Naive thymus-derived CD8-positive, alpha-beta T cell (primary cell): ENCODE data around the gene MYH6. TPM values are rescaled to one million over a fixed set of nuclear protein-coding genes. Genes with fewer than 3 reads are reported as not detected.
A peak's percentile ranks its signal among the peaks of the same experiment; 100 is the strongest.

Source experiments
- ATAC-seq, 2 donors: fragments of 150-1000 bp; cut with Tn5 transposase in 1 of 2; sonication (Bioruptor Pico), chemical (Tn5 transposase) in 1 of 2; 1 replicate in 1 of 2; 2 replicates in 1 of 2; pipeline ENCODE4 v1.10.0; 2021; ENCODE audit warnings: mild to moderate bottlenecking in 2 of 2, moderate library complexity in 2 of 2
- POLR2A ChIA-PET: fragments of 350-600 bp; sonication (Branson Sonifier 250); formaldehyde crosslinking; loops from one replicate; lab custom pipeline; 2021; ENCODE audit warnings: antibody characterized with exemption; lab: Charles Lee
- DNase-seq, 10 donors: peaks; one replicate each; pipeline versions ENCODE4 v3.0.0 to v3.0.0-alpha.2; 2020 to 2022
- H3K27ac Mint-ChIP-seq, 10 donors: one replicate each; pipeline ENCODE4 v1.8.0; 2020 to 2022; ENCODE audit warnings: mild to moderate bottlenecking in 10 of 10, mixed read lengths in 10 of 10, moderate library complexity in 4 of 10, inconsistent platforms in 1 of 10
- H3K27me3 Mint-ChIP-seq, 5 donors: one replicate each; pipeline ENCODE4 v1.8.0; 2021 to 2022; ENCODE audit warnings: mixed read lengths in 5 of 5
- H3K36me3 Mint-ChIP-seq, 3 donors: one replicate each; pipeline ENCODE4 v1.8.0; 2020 to 2022; ENCODE audit warnings: mixed read lengths in 3 of 3, mild to moderate bottlenecking in 2 of 3, inconsistent platforms in 1 of 3
- H3K4me1 Mint-ChIP-seq, 4 donors: one replicate each; pipeline ENCODE4 v1.8.0; 2021 to 2022; ENCODE audit warnings: mixed read lengths in 4 of 4
- H3K4me3 Mint-ChIP-seq, 10 donors: one replicate each; pipeline ENCODE4 v1.8.0; 2020 to 2022; ENCODE audit warnings: mild to moderate bottlenecking in 10 of 10, mixed read lengths in 10 of 10, moderate library complexity in 6 of 10, inconsistent platforms in 1 of 10
- H3K9me3 Mint-ChIP-seq, 9 donors: one replicate each; pipeline ENCODE4 v1.8.0; 2020 to 2022; ENCODE audit warnings: mixed read lengths in 9 of 9, mild to moderate bottlenecking in 3 of 9, inconsistent platforms in 1 of 9, moderate library complexity in 1 of 9
- polyA plus RNA-seq, 3 donors: library from polyadenylated mRNA; unstranded; fragments of 300-500 nt; fragmentation: Illumina TruSeq; gene quantifications; one replicate each; pipeline ENCODE4 v1.2.3, GENCODE V29; 2021
- total RNA-seq, 8 experiments: library from RNA in 2 of 8; stranded (reverse) in 2 of 8; gene quantifications; one replicate each; pipeline ENCODE4 v1.2.3 and lab custom pipeline; 2021 to 2026

Gene MYH6
- total and polyA plus RNA-seq, 5 experiments from 2014 or later, result not detected

DNA sequence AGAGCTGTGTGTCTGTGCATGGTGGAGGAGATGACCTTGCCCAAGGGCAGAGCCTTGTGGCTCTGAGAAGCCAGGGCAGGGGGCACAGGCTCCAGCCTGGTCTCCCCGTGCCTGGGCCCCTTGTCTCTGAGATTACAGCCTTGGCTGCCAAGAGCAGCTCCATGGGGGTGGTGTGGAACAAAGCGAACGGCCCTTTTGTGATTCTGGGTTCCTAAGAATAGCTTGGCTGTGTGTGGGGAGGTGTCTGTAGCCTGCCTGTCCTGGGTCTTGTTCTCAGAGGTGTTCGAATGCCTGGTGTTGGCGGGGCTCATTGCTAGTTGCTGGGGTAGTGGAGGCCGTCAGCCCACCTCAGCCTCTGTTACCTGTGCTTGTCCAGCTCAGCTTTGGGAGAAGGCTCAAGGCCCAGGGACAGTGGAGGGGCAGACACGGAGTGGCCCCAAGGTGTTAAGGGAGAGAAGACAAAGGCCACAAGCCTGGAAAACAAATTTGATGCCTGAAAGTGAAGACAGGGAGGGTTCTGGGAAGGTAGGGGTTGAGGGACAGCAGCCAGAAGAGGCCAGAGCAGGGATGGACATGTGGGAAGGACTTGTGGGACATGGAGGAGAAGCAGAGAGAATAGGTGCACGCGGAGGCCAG is 34.8 kb upstream of the MYH6 start:
- Mint-ChIP-seq H3K27me3 (peaks cover 4 to 34% (median 18%) of the 10 kb centered on the region in 5 donors), H3K36me3 (no peaks in the 10 kb centered on the region), H3K27ac (peak overlapping the region in 1 of 10 donors; percentile 33), H3K4me3 (no peak overlapping the region), H3K9me3 (no peaks in the 10 kb centered on the region), H3K4me1 (peaks cover 0 to under 1% (median 0%) of the 10 kb centered on the region in 4 donors)
- DNase-seq (no peak), ATAC-seq (no peak)
- POLR2A ChIA-PET, result no interaction called here

DNA sequence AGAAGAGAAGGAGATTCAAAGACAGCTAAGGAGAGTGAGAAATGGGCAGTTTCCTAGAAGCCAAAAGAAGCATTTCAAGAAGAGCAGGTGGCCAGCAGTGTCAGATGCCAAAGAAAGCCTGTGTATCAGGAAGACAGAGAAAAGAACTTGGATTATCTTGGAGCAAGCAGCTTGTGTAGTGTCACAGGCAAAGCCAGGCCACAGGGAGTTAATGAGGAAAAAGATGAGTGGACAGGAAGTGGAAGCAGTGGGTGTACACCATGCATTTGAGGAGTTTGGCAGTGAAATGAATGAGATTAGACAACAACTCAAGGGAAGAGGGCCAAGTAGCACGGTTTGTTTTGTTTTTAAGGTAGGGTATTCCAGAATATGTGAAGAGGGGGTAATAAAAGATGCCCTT is 33.0 kb upstream of the MYH6 start:
- POLR2A ChIA-PET, result no interaction called here
- ATAC-seq (no peak), DNase-seq (no peak)
- Mint-ChIP-seq H3K4me3 (no peak overlapping the region), H3K4me1 (peaks cover 0 to 2% (median 0%) of the 10 kb centered on the region in 4 donors), H3K27ac (no peak overlapping the region), H3K9me3 (no peaks in the 10 kb centered on the region), H3K27me3 (peaks cover 4 to 32% (median 18%) of the 10 kb centered on the region in 5 donors), H3K36me3 (no peaks in the 10 kb centered on the region)

GRCh38 chr14:23439107-23439835 is 31.2 kb upstream of the MYH6 start:
- Mint-ChIP-seq H3K27ac (no peak overlapping the region), H3K27me3 (peaks cover 4 to 38% (median 18%) of the 10 kb centered on the region in 5 donors), H3K36me3 (no peaks in the 10 kb centered on the region)

GRCh38 chr14:23438101-23438971 is 30.3 kb upstream of the MYH6 start:
- ATAC-seq (no peak), DNase-seq (no peak)
- peaks cover 0 to 2% (median 0%) of the 10 kb centered on the region in 4 donors for H3K4me1 Mint-ChIP-seq
- POLR2A ChIA-PET, result no interaction called here
- H3K4me3 Mint-ChIP-seq, result peak overlapping the region in 2 of 10 donors; percentile 33 to 69
- no peaks in the 10 kb centered on the region for H3K9me3 Mint-ChIP-seq
- H3K36me3 Mint-ChIP-seq, result no peaks in the 10 kb centered on the region
- H3K27me3 Mint-ChIP-seq, result peaks cover 4 to 37% (median 18%) of the 10 kb centered on the region in 5 donors
- H3K27ac Mint-ChIP-seq, result peak overlapping the region in 2 of 10 donors; percentile 27 to 84

More at GRCh38 chr14:23439107-23439835, 31.2 kb upstream of the MYH6 start:
- no peak for DNase-seq
- Mint-ChIP-seq H3K4me3 (no peak overlapping the region), H3K9me3 (no peaks in the 10 kb centered on the region), H3K4me1 (peaks cover 0 to 2% (median 0%) of the 10 kb centered on the region in 4 donors)
- POLR2A ChIA-PET, result no interaction called here
- no peak for ATAC-seq

DNA sequence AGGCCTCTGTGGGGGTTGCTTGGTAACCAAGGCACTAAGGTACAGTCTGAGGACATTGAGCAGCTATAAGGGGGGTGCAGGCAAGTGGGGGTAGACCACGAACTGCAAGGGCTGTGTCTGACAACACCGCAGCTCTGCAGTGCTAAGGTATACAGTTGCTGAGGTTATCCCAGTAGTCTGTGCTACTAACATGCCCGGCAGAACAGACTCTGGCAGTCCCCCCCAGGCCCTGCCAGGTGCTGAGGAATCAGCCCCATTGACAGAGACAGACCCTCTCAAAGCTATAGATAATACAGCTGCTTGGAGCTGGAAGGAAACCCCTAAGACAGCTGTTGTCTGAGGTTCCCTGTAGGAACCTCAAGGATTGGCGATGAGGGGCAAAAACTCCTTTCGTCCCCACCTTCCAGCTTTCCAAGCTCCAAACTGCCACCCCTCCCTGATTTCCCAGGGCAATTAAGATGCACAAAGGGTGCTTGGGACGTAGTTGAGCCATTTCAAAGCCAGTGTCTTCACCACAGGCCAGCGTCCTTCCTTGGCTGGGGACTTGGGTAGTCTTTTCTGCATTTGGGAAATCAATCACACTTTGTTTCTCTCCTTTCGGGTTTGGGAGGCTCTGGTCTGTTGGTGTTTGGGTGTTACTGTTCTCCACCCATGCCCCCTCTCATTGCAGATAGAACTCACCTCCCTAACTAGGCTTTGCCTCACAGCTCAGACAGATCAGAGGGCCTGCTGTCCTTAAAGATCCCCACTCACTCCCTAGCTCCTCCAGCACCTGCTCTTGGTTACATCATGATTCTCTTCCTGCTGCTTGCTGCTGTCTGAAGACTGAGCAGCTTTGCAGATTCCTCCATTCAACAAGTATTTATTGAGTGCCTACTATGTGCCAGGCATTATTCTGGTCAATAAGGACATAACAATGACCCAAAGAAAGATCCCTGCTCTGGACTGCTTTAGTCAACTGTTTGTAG is 29.3 kb upstream of the MYH6 start:
- no peaks in the 10 kb centered on the region for H3K36me3 Mint-ChIP-seq
- no peak overlapping the region for H3K4me3 Mint-ChIP-seq
- H3K27ac Mint-ChIP-seq, result peak overlapping the region in 2 of 10 donors; percentile 27 to 68
- POLR2A ChIA-PET, result no interaction called here
- DNase-seq (no peak), ATAC-seq (no peak)
- H3K27me3 Mint-ChIP-seq, result peaks cover 4 to 28% (median 15%) of the 10 kb centered on the region in 5 donors
- peaks cover 0 to 2% (median 0%) of the 10 kb centered on the region in 4 donors for H3K4me1 Mint-ChIP-seq
- H3K9me3 Mint-ChIP-seq, result peaks cover 0 to 2% (median 0%) of the 10 kb centered on the region in 9 donors

GRCh38 chr14:23436327-23437132 is 28.5 kb upstream of the MYH6 start:
- peaks cover 0 to 2% (median 0%) of the 10 kb centered on the region in 9 donors for H3K9me3 Mint-ChIP-seq
- no peak for DNase-seq
- H3K27me3 Mint-ChIP-seq, result peaks cover 3 to 22% (median 15%) of the 10 kb centered on the region in 5 donors
- no peak overlapping the region for H3K4me3 Mint-ChIP-seq
- H3K4me1 Mint-ChIP-seq, result peaks cover 0 to 2% (median 0%) of the 10 kb centered on the region in 4 donors
- no peak for ATAC-seq
- H3K36me3 Mint-ChIP-seq, result no peaks in the 10 kb centered on the region
- POLR2A ChIA-PET, result interaction anchor here (0.6 kb wide), 1 partner anchor 911 kb away, joined by 3 read pairs; no protein-coding TSS in a partner anchor
- peak overlapping the region in 1 of 10 donors; percentile 7 for H3K27ac Mint-ChIP-seq

- Mint-ChIP-seq H3K27ac (no peak within 1 kb of the TSS), H3K27me3 (peaks cover 2 to 19% (median 13%) of the 10 kb centered on the region in 5 donors), H3K4me3 (no peak within 1 kb of the TSS), H3K36me3 (no peaks in the 10 kb centered on the region), H3K9me3 (peaks cover 0 to 2% (median 0%) of the 10 kb centered on the region in 9 donors), H3K4me1 (peaks cover 0 to 2% (median 0%) of the 10 kb centered on the region in 4 donors)
- DNase-seq, result no peak
- no peak for ATAC-seq
- POLR2A ChIA-PET, result interaction anchor here (0.6 kb wide), 1 partner anchor 912 kb away, joined by 3 read pairs; no protein-coding TSS in a partner anchor
These were observed 27.7 kb upstream of the MYH6 start, which contains the start of gene MYH7 for GRCh38 chr14:23435543-23436326. MYH7 (minus strand) TSS chr14:23435660; CDS start chr14:23433732, 1,928 bp downstream.

- Mint-ChIP-seq H3K27ac (peak overlapping the region in 1 of 10 donors; percentile 6), H3K4me1 (peaks cover 0 to 2% (median 0%) of the 10 kb centered on the region in 4 donors), H3K4me3 (no peak overlapping the region), H3K27me3 (peaks cover 3 to 10% (median 7%) of the 10 kb centered on the region in 5 donors), H3K36me3 (no peaks in the 10 kb centered on the region), H3K9me3 (peaks cover 0 to 2% (median 0%) of the 10 kb centered on the region in 9 donors)
- DNase-seq (no peak), ATAC-seq (no peak)
- POLR2A ChIA-PET, result no interaction called here
These were observed 26.6 kb upstream of the MYH6 start for GRCh38 chr14:23434488-23435222.

DNA sequence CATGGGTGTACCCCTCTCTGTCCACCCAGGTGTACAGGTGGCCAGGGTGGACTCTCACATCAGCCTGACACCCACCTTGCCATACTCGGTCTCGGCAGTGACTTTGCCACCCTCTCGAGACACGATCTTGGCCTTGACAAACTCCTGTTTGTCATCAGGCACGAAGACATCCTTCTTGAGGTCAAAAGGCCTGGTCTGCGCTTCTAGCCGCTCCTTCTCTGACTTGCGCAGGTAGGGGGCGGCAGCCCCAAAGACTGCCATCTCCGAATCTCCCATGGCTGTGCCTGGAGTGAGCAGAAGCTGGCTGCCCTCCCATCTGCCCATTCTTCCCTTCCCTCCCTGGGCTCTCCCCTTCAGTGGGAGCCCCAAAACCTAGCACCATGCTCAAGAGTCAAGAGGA is 25.4 kb upstream of the MYH6 start:
- POLR2A ChIA-PET, result no interaction called here
- Mint-ChIP-seq H3K4me1 (peaks cover 0 to 2% (median 0%) of the 10 kb centered on the region in 4 donors), H3K27me3 (peaks cover 3 to 10% (median 7%) of the 10 kb centered on the region in 5 donors), H3K36me3 (no peaks in the 10 kb centered on the region), H3K27ac (no peak overlapping the region), H3K4me3 (no peak overlapping the region), H3K9me3 (peaks cover 0 to 2% (median 0%) of the 10 kb centered on the region in 9 donors)
- ATAC-seq (no peak), DNase-seq (no peak)

GRCh38 chr14:23432946-23433345 is 24.9 kb upstream of the MYH6 start:
- peaks cover 0 to 2% (median 0%) of the 10 kb centered on the region in 4 donors for H3K4me1 Mint-ChIP-seq
- H3K9me3 Mint-ChIP-seq, result peaks cover 0 to 2% (median 0%) of the 10 kb centered on the region in 9 donors
- ATAC-seq (no peak), DNase-seq (no peak)
- POLR2A ChIA-PET, result no interaction called here
- no peak overlapping the region for H3K4me3 Mint-ChIP-seq
- H3K36me3 Mint-ChIP-seq, result no peaks in the 10 kb centered on the region
- no peak overlapping the region for H3K27ac Mint-ChIP-seq
- H3K27me3 Mint-ChIP-seq, result peaks cover 3 to 10% (median 7%) of the 10 kb centered on the region in 5 donors
